Measurements from ENCODE around the gene COL9A1.
"Not testable (repeated sequence)": the region's sequence is repeated elsewhere in the genome, so short reads cannot be mapped to it uniquely, and the experiment has no call there.

The COL9A1 gene

GRCh38 chr6:70310063-70310694 is 7.3 kb upstream of the COL9A1 start:
- H3K36me3 Mint-ChIP-seq (ENCODE audit: low read depth): no peaks in the 10 kb centered on the region
- H3K27ac Mint-ChIP-seq: no peak overlapping the region
- peaks cover 11% of the 10 kb centered on the region for H3K27me3 Mint-ChIP-seq (ENCODE audit: low read depth)
- DNase-seq (ENCODE audit: low spot score): no peak
- no peaks in the 10 kb centered on the region for H3K9me3 Mint-ChIP-seq
- no peak overlapping the region for H3K4me3 Mint-ChIP-seq
- H3K4me1 Mint-ChIP-seq (ENCODE audit: low read depth): no peaks in the 10 kb centered on the region

GRCh38 chr6:70309243-70309642 is 6.4 kb upstream of the COL9A1 start:
- H3K9me3 Mint-ChIP-seq: no peaks in the 10 kb centered on the region
- H3K27ac Mint-ChIP-seq: no peak overlapping the region
- no peaks in the 10 kb centered on the region for H3K36me3 Mint-ChIP-seq (ENCODE audit: low read depth)
- DNase-seq (ENCODE audit: low spot score): no peak
- peaks cover 10% of the 10 kb centered on the region for H3K27me3 Mint-ChIP-seq (ENCODE audit: low read depth)
- no peaks in the 10 kb centered on the region for H3K4me1 Mint-ChIP-seq (ENCODE audit: low read depth)
- no peak overlapping the region for H3K4me3 Mint-ChIP-seq

GRCh38 chr6:70308142-70308541 is 5.3 kb upstream of the COL9A1 start:
- H3K4me1 Mint-ChIP-seq (ENCODE audit: low read depth); H3K27ac Mint-ChIP-seq; H3K9me3 Mint-ChIP-seq; H3K36me3 Mint-ChIP-seq (ENCODE audit: low read depth); H3K4me3 Mint-ChIP-seq; H3K27me3 Mint-ChIP-seq (ENCODE audit: low read depth); DNase-seq (ENCODE audit: low spot score): not testable (repeated sequence)

GRCh38 chr6:70307008-70307407 is 4.1 kb upstream of the COL9A1 start:
- no peaks in the 10 kb centered on the region for H3K36me3 Mint-ChIP-seq (ENCODE audit: low read depth)
- no peaks in the 10 kb centered on the region for H3K4me1 Mint-ChIP-seq (ENCODE audit: low read depth)
- H3K9me3 Mint-ChIP-seq: no peaks in the 10 kb centered on the region
- no peak overlapping the region for H3K27ac Mint-ChIP-seq
- DNase-seq (ENCODE audit: low spot score): no peak
- peaks cover 8% of the 10 kb centered on the region for H3K27me3 Mint-ChIP-seq (ENCODE audit: low read depth)
- H3K4me3 Mint-ChIP-seq: no peak overlapping the region

- Mint-ChIP-seq H3K4me1 (ENCODE audit: low read depth) (no peaks in the 10 kb centered on the region), H3K36me3 (ENCODE audit: low read depth) (no peaks in the 10 kb centered on the region), H3K27me3 (ENCODE audit: low read depth) (peaks cover 5% of the 10 kb centered on the region), H3K27ac (no peak overlapping the region), H3K4me3 (no peak overlapping the region), H3K9me3 (no peaks in the 10 kb centered on the region)
- no peak for DNase-seq (ENCODE audit: low spot score)
Measured at GRCh38 chr6:70304616-70305015, 1.7 kb upstream of the COL9A1 start.

GRCh38 chr6:70299456-70299855 is 3.4 kb downstream of the COL9A1 start:
- no peaks in the 10 kb centered on the region for H3K9me3 Mint-ChIP-seq
- no peak for DNase-seq (ENCODE audit: low spot score)

GRCh38 chr6:70298068-70298467 is 4.8 kb downstream of the COL9A1 start:
- no peak for DNase-seq (ENCODE audit: low spot score)
- Mint-ChIP-seq H3K4me1 (ENCODE audit: low read depth) (no peaks in the 10 kb centered on the region), H3K27me3 (ENCODE audit: low read depth) (peaks cover 2% of the 10 kb centered on the region), H3K9me3 (no peaks in the 10 kb centered on the region), H3K36me3 (ENCODE audit: low read depth) (no peaks in the 10 kb centered on the region), H3K4me3 (no peak overlapping the region), H3K27ac (no peak overlapping the region)

More at GRCh38 chr6:70299456-70299855, 3.4 kb downstream of the COL9A1 start:
- Mint-ChIP-seq H3K4me1 (ENCODE audit: low read depth) (no peaks in the 10 kb centered on the region), H3K27ac (no peak overlapping the region), H3K27me3 (ENCODE audit: low read depth) (no peaks in the 10 kb centered on the region), H3K36me3 (ENCODE audit: low read depth) (no peaks in the 10 kb centered on the region), H3K4me3 (no peak overlapping the region)

GRCh38 chr6:70292193-70292592 is 10.7 kb downstream of the COL9A1 start:
- no peak for DNase-seq (ENCODE audit: low spot score)
- H3K36me3 Mint-ChIP-seq (ENCODE audit: low read depth): no peaks in the 10 kb centered on the region
- H3K27ac Mint-ChIP-seq: no peak overlapping the region
- H3K4me1 Mint-ChIP-seq (ENCODE audit: low read depth): no peaks in the 10 kb centered on the region
- peaks cover 5% of the 10 kb centered on the region for H3K27me3 Mint-ChIP-seq (ENCODE audit: low read depth)
- H3K4me3 Mint-ChIP-seq: no peak overlapping the region
- H3K9me3 Mint-ChIP-seq: no peaks in the 10 kb centered on the region

GRCh38 chr6:70289299-70289698 is 13.6 kb downstream of the COL9A1 start:
- H3K27ac Mint-ChIP-seq: no peak overlapping the region
- DNase-seq (ENCODE audit: low spot score): no peak
- peaks cover 12% of the 10 kb centered on the region for H3K27me3 Mint-ChIP-seq (ENCODE audit: low read depth)
- no peaks in the 10 kb centered on the region for H3K9me3 Mint-ChIP-seq
- H3K36me3 Mint-ChIP-seq (ENCODE audit: low read depth): no peaks in the 10 kb centered on the region
- no peak overlapping the region for H3K4me3 Mint-ChIP-seq
- H3K4me1 Mint-ChIP-seq (ENCODE audit: low read depth): no peaks in the 10 kb centered on the region

- Mint-ChIP-seq H3K36me3 (ENCODE audit: low read depth) (no peaks in the 10 kb centered on the region), H3K4me1 (ENCODE audit: low read depth) (no peaks in the 10 kb centered on the region), H3K27ac (no peak overlapping the region), H3K4me3 (no peak overlapping the region), H3K9me3 (no peaks in the 10 kb centered on the region), H3K27me3 (ENCODE audit: low read depth) (peaks cover 32% of the 10 kb centered on the region)
- DNase-seq (ENCODE audit: low spot score): no peak
Measured at GRCh38 chr6:70286905-70287304, 16.0 kb downstream of the COL9A1 start.

- Mint-ChIP-seq H3K9me3 (no peaks in the 10 kb centered on the region), H3K4me1 (ENCODE audit: low read depth) (no peaks in the 10 kb centered on the region), H3K27me3 (ENCODE audit: low read depth) (peaks cover 34% of the 10 kb centered on the region), H3K36me3 (ENCODE audit: low read depth) (no peaks in the 10 kb centered on the region), H3K4me3 (no peak overlapping the region), H3K27ac (no peak overlapping the region)
- no peak for DNase-seq (ENCODE audit: low spot score)
Measured at GRCh38 chr6:70285201-70285600, 17.7 kb downstream of the COL9A1 start.

GRCh38 chr6:70282919-70283461 is 19.9 kb downstream of the COL9A1 start:
- Mint-ChIP-seq H3K4me1 (ENCODE audit: low read depth) (no peaks in the 10 kb centered on the region), H3K27ac (no peak overlapping the region), H3K27me3 (ENCODE audit: low read depth) (peaks cover 37% of the 10 kb centered on the region), H3K4me3 (no peak overlapping the region), H3K36me3 (ENCODE audit: low read depth) (no peaks in the 10 kb centered on the region), H3K9me3 (no peaks in the 10 kb centered on the region)
- DNase-seq (ENCODE audit: low spot score): no peak

GRCh38 chr6:70282312-70282918 is 20.5 kb downstream of the COL9A1 start:
- DNase-seq (ENCODE audit: low spot score): no peak
- Mint-ChIP-seq H3K4me1 (ENCODE audit: low read depth) (no peaks in the 10 kb centered on the region), H3K27me3 (ENCODE audit: low read depth) (peaks cover 37% of the 10 kb centered on the region), H3K36me3 (ENCODE audit: low read depth) (no peaks in the 10 kb centered on the region), H3K4me3 (no peak overlapping the region), H3K9me3 (no peaks in the 10 kb centered on the region), H3K27ac (no peak overlapping the region)

GRCh38 chr6:70281923-70282311 is 21.0 kb downstream of the COL9A1 start:
- Mint-ChIP-seq H3K27ac (no peak overlapping the region), H3K9me3 (no peaks in the 10 kb centered on the region)

More at GRCh38 chr6:70281923-70282311, 21.0 kb downstream of the COL9A1 start:
- Mint-ChIP-seq H3K4me3 (no peak overlapping the region), H3K36me3 (ENCODE audit: low read depth) (no peaks in the 10 kb centered on the region), H3K4me1 (ENCODE audit: low read depth) (no peaks in the 10 kb centered on the region), H3K27me3 (ENCODE audit: low read depth) (peaks cover 37% of the 10 kb centered on the region)
- DNase-seq (ENCODE audit: low spot score): no peak
